ENCODE results near the gene GSE1.

GRCh38 chr16:85563515-85564276 is 49.4 kb upstream of the GSE1 start:
- peak in 6 of 12 donors; percentile 8 to 47 (median 24) for TF ChIP-seq CTCF (IDR thresholded peaks at IDR 0.05)
- no peak for TF ChIP-seq POLR2A (IDR thresholded peaks at IDR 0.05)
